HepG2 (cell line): ENCODE results near the gene TTLL8. TPM values are rescaled to one million over a fixed set of nuclear protein-coding genes. Genes with fewer than 3 reads are reported as not detected.

Source experiments
- ATAC-seq: fragments of 200-7000 bp; cut with Tn5 transposase; 3 replicates; pipeline ENCODE4 v1.9.1; 2020; ENCODE audit warnings: mild to moderate bottlenecking, moderate library complexity
- BruUV-seq: library from RNA; stranded (reverse); fragments of 400-500 nt; replicated peaks from 2 replicates; lab custom pipeline; 2021; lab: Mats Ljungman, UMichigan
- CTCF ChIA-PET: fragments of 300-600 bp; formaldehyde crosslinking; extraction: SDS; loops from one replicate; lab custom pipeline; 2021; ENCODE audit warnings: low total read pairs, inconsistent platforms, low intra/inter-chr PET ratio; lab: Yijun Ruan, JAX
- POLR2A ChIA-PET: fragments of 350-600 bp; sonication (Branson Sonifier 250); formaldehyde crosslinking; loops from one replicate; lab custom pipeline; 2020; ENCODE audit warnings: antibody characterized with exemption, inconsistent platforms; lab: Yijun Ruan, JAX
- DNase-seq: peaks from one replicate; pipeline ENCODE4 v3.0.0-alpha.2; 2015; ENCODE audit warnings: low spot score
- FAIRE-seq: peaks from 3 replicates; lab custom pipeline; 2011; peaks lifted over from hg19 to GRCh38; lab: Jason Lieb, UNC
- H2AFZ ChIP-seq: one replicate; pipeline ENCODE4 v1.6.1; 2011; ENCODE audit warnings: low read length, inconsistent platforms
- H3K27ac ChIP-seq: fragments of 300-600 bp; 3 replicates; pipeline ENCODE4 v1.8.0; 2011; ENCODE audit warnings: mixed run types, mild to moderate bottlenecking, mixed read lengths, low read length, inconsistent platforms; ENCODE audit not compliant: insufficient read depth; ENCODE audit errors: extremely low read length
- H3K27me3 ChIP-seq, 2 experiments: fragments of 200-600 bp in 1 of 2; 2 replicates in 1 of 2; 3 replicates in 1 of 2; pipeline versions ENCODE4 v1.6.0 to v1.8.0; 2011; ENCODE audit warnings: low read length in 2 of 2, mild to moderate bottlenecking in 2 of 2, moderate library complexity in 2 of 2, inconsistent platforms in 1 of 2; ENCODE audit not compliant: insufficient read depth in 2 of 2, control insufficient read depth in 1 of 2
- H3K36me3 ChIP-seq, 2 experiments: fragments of 200-600 bp in 1 of 2; replicated peaks in 1 of 2; 2 replicates in 1 of 2; 3 replicates in 1 of 2; pipeline versions ENCODE4 v1.5.1 to v1.8.0; 2011; ENCODE audit warnings: low read length in 2 of 2, inconsistent platforms in 1 of 2; ENCODE audit not compliant: insufficient read depth in 2 of 2, control insufficient read depth in 1 of 2
- H3K4me1 ChIP-seq: 2 replicates; pipeline ENCODE4 v1.5.1; 2012; ENCODE audit warnings: low read length, inconsistent platforms; ENCODE audit not compliant: insufficient read depth
- H3K4me2 ChIP-seq: 2 replicates; pipeline ENCODE4 v1.6.0; 2011; ENCODE audit warnings: low read depth, low read length, inconsistent platforms
- H3K4me3 ChIP-seq, 3 experiments: fragments of 200-600 bp in 1 of 3; sonication (generic), shearing (Covaris generic) in 1 of 3; replicated peaks in 1 of 3; 2 replicates each; pipeline ENCODE4 v1.5.1; 2011 to 2016; ENCODE audit warnings: low read length in 3 of 3, inconsistent platforms in 2 of 3, low read depth in 2 of 3, mild to moderate bottlenecking in 2 of 3, control low read depth in 1 of 3, mixed read lengths in 1 of 3; ENCODE audit not compliant: insufficient read depth in 1 of 3
- H3K79me2 ChIP-seq: one replicate; pipeline ENCODE4 v1.6.1; 2011; ENCODE audit warnings: low read length, inconsistent platforms; ENCODE audit not compliant: insufficient read depth
- H3K9ac ChIP-seq: 2 replicates; pipeline ENCODE4 v1.6.0; 2011; ENCODE audit warnings: mild to moderate bottlenecking, low read depth, low read length, inconsistent platforms; ENCODE audit not compliant: insufficient read depth
- H3K9me3 ChIP-seq: 2 replicates; pipeline ENCODE4 v1.5.1; 2012; ENCODE audit warnings: mild to moderate bottlenecking, low read length
- H4K20me1 ChIP-seq: 2 replicates; pipeline ENCODE4 v1.6.0; 2011; ENCODE audit warnings: inconsistent platforms, mild to moderate bottlenecking, low read length, moderate library complexity; ENCODE audit not compliant: insufficient read depth
- CENPT ChIP-seq: sonication (generic); formaldehyde crosslinking; IDR thresholded peaks from 2 replicates; pipeline ENCODE4 v1.8.0; 2022; ENCODE audit warnings: low read depth, mild to moderate bottlenecking, moderate library complexity, missing genetic modification reagents
- KLF16 ChIP-seq, 2 experiments: sonication (generic) in 1 of 2; formaldehyde crosslinking in 1 of 2; IDR thresholded peaks; 2 replicates each; pipeline versions ENCODE4 v1.6.1 to v1.8.0; 2016 to 2023; ENCODE audit warnings: missing genetic modification reagents in 2 of 2, missing compliant biosample characterization in 1 of 2
- MYC ChIP-seq: sonication (generic); formaldehyde crosslinking; IDR thresholded peaks from 2 replicates; pipeline ENCODE4 v1.9.0; 2021; ENCODE audit warnings: missing genetic modification reagents, borderline replicate concordance
- NFKBIZ ChIP-seq: IDR thresholded peaks from 2 replicates; pipeline ENCODE4 v1.6.1; 2018; ENCODE audit warnings: missing genetic modification reagents, missing compliant biosample characterization
- POLR2A ChIP-seq, 2 experiments: IDR thresholded peaks; 2 replicates each; pipeline ENCODE4 v1.6.1; 2011; ENCODE audit warnings: low read depth in 2 of 2, low read length in 2 of 2, mild to moderate bottlenecking in 1 of 2, moderate library complexity in 1 of 2; ENCODE audit not compliant: insufficient read depth in 1 of 2
- SMARCC2 ChIP-seq: fragments of 450-650 bp; IDR thresholded peaks from 2 replicates; pipeline ENCODE4 v1.6.1; 2017; ENCODE audit warnings: antibody characterized with exemption, mild to moderate bottlenecking
- TBX2 ChIP-seq: sonication (generic); formaldehyde crosslinking; IDR thresholded peaks from 2 replicates; pipeline ENCODE4 v1.5.0; 2020; ENCODE audit warnings: missing genetic modification reagents, mild to moderate bottlenecking, borderline replicate concordance
- ZBTB3 ChIP-seq: sonication (generic); formaldehyde crosslinking; IDR thresholded peaks from 2 replicates; pipeline ENCODE4 v1.4.0; 2020; ENCODE audit warnings: low read depth, mild to moderate bottlenecking, moderate library complexity, missing genetic modification reagents, borderline replicate concordance
- ZNF768 ChIP-seq: sonication (generic); formaldehyde crosslinking; IDR thresholded peaks from 2 replicates; pipeline ENCODE4 v1.4.0; 2020; ENCODE audit warnings: missing genetic modification reagents
- WGBS: methylation state at CpG from one replicate; pipeline ENCODE4 v1.1.6; 2017; ENCODE audit warnings: low lambda C conversion rate; 5-methylcytosine and 5-hydroxymethylcytosine counted together
- in situ Hi-C: cut with HindIII; loops from 2 replicates; pipeline ENCODE4 v1.10.0; 2017; ENCODE audit warnings: low pct_unique_long_range_greater_than_20kb; ENCODE audit not compliant: extremely low pct_ligation_motif_present
- intact Hi-C: fragments of 100-400 bp; cut with micrococcal nuclease; formaldehyde crosslinking; loops from one replicate; pipeline ENCODE4 v1.10.0; 2022; ENCODE audit not compliant: unreplicated experiment
- polyA plus RNA-seq, 8 experiments: library from polyadenylated mRNA; depleted of rRNA in 3 of 8; stranded (reverse) in 7 of 8; unstranded in 1 of 8; fragments of >200 nt; fragmentation: Illumina TruSeq in 4 of 8; extraction: Trizol in 4 of 8; gene quantifications; 2 replicates each; pipeline versions ENCODE4 v1.2.1 to v1.2.3, GENCODE V29; 2011 to 2016; ENCODE audit warnings: low read depth in 4 of 8, missing spikeins in 1 of 8, mixed read lengths in 1 of 8; ENCODE audit not compliant: insufficient read depth in 1 of 8
- total RNA-seq, 5 experiments: library from RNA; depleted of rRNA; stranded (reverse); fragments of >200 nt; fragmentation: Illumina TruSeq; extraction: Trizol; gene quantifications; 2 replicates each; pipeline ENCODE4 v1.2.3, GENCODE V29; 2016; ENCODE audit warnings: low read depth in 1 of 5
- TF ChIP-seq, protein P1 (sequence below): sonication (generic); formaldehyde crosslinking; IDR thresholded peaks from 2 replicates; pipeline ENCODE4 v1.5.0; 2020; ENCODE audit warnings: missing genetic modification reagents

Gene TTLL8
- total and polyA plus RNA-seq, 2 of the 13 experiments (the other 11 are each of a cell fraction or from before 2014, with no cell fraction given), result not detected

DNA sequence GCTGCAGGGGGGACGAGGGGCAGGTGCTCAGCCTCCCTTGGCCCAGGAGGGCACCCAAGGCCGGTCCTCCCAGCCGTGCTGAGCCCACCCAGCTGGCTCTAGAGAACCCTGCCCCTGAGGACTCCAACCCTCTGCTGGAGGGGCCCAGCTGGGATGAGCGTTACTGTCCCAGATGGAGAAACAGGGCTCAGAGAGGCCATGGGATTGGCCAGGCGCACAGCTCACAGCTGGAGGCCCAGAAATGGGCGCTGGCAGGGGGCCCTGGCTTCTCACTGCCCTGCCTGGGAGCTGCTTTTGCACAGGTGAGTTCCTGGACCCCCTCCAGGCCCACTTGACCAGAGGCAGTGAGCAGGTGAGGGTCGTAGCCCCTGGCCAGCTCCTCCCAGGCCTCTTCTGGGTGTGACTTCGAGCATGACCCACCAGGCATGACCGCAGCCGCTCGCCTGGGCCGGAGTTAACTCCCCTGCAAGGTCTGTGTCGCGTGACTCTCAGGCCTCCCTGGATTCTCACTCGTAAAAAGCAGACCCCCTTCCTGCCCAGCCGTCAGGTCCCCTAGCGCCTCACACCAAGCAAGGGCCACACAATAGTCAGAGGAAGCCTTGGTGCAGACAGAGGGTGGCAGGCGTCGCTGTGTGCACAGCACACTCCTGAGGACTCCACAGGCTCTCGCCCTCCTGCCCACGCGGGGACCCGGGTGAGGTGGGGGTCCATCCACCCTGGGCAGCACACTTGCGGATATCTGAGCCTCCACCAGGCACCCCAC is 25.8 kb downstream of the TTLL8 start:
- no peaks in the 10 kb centered on the region for H3K79me2 ChIP-seq
- H3K4me3 ChIP-seq, result no peak overlapping the region
- FAIRE-seq (no peak), DNase-seq (no peak), ATAC-seq (no peak)
- H3K36me3 ChIP-seq, result no peaks in the 10 kb centered on the region
- intact Hi-C loops, result loop anchor here (5.0 to 10.0 kb wide), 2 partner anchors 40 to 267 kb away; no protein-coding TSS in a partner anchor
- no peak overlapping the region for H3K4me2 ChIP-seq
- H4K20me1 ChIP-seq, result no peaks in the 10 kb centered on the region
- BruUV-seq, result no TSS peak
- no peak overlapping the region for H3K9ac ChIP-seq
- WGBS, result 44% methylated on average over 5 of the region's 24 CpGs
- H3K4me1 ChIP-seq, result no peaks in the 10 kb centered on the region
- H2AFZ ChIP-seq, result no peak overlapping the region
- H3K9me3 ChIP-seq, result no peaks in the 10 kb centered on the region
- in situ Hi-C loops, result loop anchor here (5.0 kb wide), 2 partner anchors 100 to 265 kb away; no protein-coding TSS in a partner anchor
- H3K27me3 ChIP-seq, result peaks cover 11 to 61% of the 10 kb centered on the region in 2 experiments; a peak in 4 of 5 replicates
- TF ChIP-seq KLF16 (CRISPR knock-in tag; IDR thresholded peaks at IDR 0.05) (no peak), ZBTB3 (CRISPR knock-in tag) (no peak), NFKBIZ (CRISPR knock-in tag) (no peak), MYC (CRISPR knock-in tag) (no peak), ZNF768 (no peak), POLR2A (IDR thresholded peaks at IDR 0.05; ENCODE audit: insufficient read depth in 1 of 2, low read depth in 2 of 2, low read length in 2 of 2) (no peak), CENPT (no peak), TBX2 (CRISPR knock-in tag) (no peak), SMARCC2 (no peak)
- TF ChIP-seq, protein P1, sequence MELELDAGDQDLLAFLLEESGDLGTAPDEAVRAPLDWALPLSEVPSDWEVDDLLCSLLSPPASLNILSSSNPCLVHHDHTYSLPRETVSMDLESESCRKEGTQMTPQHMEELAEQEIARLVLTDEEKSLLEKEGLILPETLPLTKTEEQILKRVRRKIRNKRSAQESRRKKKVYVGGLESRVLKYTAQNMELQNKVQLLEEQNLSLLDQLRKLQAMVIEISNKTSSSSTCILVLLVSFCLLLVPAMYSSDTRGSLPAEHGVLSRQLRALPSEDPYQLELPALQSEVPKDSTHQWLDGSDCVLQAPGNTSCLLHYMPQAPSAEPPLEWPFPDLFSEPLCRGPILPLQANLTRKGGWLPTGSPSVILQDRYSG (CRISPR knock-in tag), result no peak
- CTCF ChIA-PET, result interaction anchor here (3.8 kb wide), 1 partner anchor 102 kb away, joined by 63 read pairs; no protein-coding TSS in a partner anchor
- H3K27ac ChIP-seq, result no peak overlapping the region
- POLR2A ChIA-PET, result no interaction called here
